Subcutaneous abdominal adipose tissue (tissue), 5 donors: Measurements from ENCODE around the gene FUBP3.

Experiments
- H3K27ac ChIP-seq: one replicate; pipeline ENCODE4 v1.7.0; 2013; ENCODE audit warnings: low read depth, mild to moderate bottlenecking, inconsistent platforms, low read length, moderate library complexity
- H3K27me3 ChIP-seq, 5 donors: one replicate each; pipeline ENCODE4 v1.7.0; 2013; ENCODE audit warnings: low read length in 5 of 5, inconsistent platforms in 1 of 5; ENCODE audit not compliant: control insufficient read depth in 5 of 5, insufficient read depth in 4 of 5
- H3K36me3 ChIP-seq, 5 donors: one replicate each; pipeline ENCODE4 v1.7.0; 2013; ENCODE audit warnings: low read length in 5 of 5; ENCODE audit not compliant: control insufficient read depth in 5 of 5, insufficient read depth in 5 of 5
- H3K4me1 ChIP-seq, 5 donors: one replicate each; pipeline ENCODE4 v1.7.0; 2013; ENCODE audit warnings: low read length in 5 of 5, mild to moderate bottlenecking in 3 of 5, moderate library complexity in 1 of 5; ENCODE audit not compliant: control insufficient read depth in 5 of 5, insufficient read depth in 5 of 5
- H3K4me3 ChIP-seq, 5 donors: one replicate each; pipeline ENCODE4 v1.7.0; 2013; ENCODE audit warnings: low read length in 5 of 5, low read depth in 1 of 5
- H3K9ac ChIP-seq, 5 donors: one replicate each; pipeline ENCODE4 v1.7.0; 2013; ENCODE audit warnings: low read length in 5 of 5, mild to moderate bottlenecking in 4 of 5, moderate library complexity in 3 of 5
- H3K9me3 ChIP-seq, 5 donors: one replicate each; pipeline ENCODE4 v1.7.0; 2013; ENCODE audit warnings: low read length in 5 of 5; ENCODE audit not compliant: control insufficient read depth in 5 of 5
- donor health status: healthy.
- donor health status: healthy.
- donor health status: healthy.
- donor health status: healthy.
- donor health status: healthy.

FUBP3 gene

DNA sequence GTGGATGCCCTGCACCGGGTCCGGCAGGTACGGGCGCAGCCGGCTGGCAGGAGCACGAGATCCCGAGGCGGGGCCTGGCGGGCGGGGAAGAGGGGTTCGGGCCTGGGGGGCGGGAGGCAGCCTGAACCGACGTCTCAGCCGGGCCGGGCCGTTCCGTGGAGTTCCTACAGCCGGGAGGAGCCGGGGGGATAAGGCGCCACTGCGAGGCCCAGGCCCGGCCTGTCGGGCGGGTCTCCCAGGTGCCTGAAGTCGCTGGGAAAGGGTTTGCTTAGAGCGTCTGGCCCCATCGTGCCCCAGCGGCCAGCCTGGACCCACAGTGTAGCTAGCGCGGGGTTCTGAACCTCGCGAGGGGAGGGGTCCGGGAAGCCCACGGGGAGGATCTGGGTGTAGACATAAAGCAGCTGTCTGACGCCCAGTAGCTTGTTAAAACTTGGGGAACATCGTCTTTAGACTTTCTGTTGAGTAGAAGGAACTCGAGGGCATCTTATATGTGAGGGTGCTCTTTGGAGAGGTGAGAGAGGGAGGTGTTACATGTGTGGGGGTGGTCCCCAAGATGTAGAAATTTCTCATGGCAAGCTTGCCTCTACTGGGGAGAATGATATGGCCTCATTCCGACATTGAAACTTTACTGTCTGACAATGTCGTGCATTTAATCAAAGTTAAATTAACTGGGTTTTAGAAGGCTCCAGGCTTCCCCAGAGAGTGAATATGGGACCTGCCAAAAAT lies 524 bp downstream of the FUBP3 start:
- Histone ChIP-seq H3K36me3 (peaks cover 0 to 9% (median 4%) of the 10 kb centered on the region in 5 donors), H3K4me3 (peak overlapping the region; percentile 84 to 95 (median 93)), H3K27ac (peak overlapping the region; percentile 42), H3K4me1 (peaks cover 0 to 31% (median 27%) of the 10 kb centered on the region in 5 donors), H3K9me3 (no peaks in the 10 kb centered on the region), H3K9ac (peak overlapping the region; percentile 76 to 98 (median 93)), H3K27me3 (no peaks in the 10 kb centered on the region)

DNA sequence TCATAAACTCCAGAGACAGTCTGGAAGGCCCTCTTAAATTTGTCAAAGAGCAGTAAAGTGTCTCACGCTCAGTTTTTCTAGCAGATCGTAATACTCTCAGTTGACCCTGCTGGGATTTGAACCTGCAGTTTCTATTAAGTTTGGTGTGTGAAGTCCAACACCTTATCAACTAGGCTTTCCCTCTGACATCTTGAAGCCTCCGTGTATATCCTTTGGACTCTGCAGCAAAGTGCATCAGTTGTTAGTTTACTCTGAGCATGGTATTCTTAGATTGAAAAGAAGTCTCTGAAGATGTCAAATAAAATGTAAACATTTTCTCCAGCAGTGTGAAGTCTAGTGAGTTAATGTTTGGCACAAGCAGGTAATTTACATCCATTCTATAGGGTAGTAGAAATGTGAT lies 2.4 kb downstream of the FUBP3 start:
- Histone ChIP-seq H3K4me1 (peaks cover 0 to 31% (median 27%) of the 10 kb centered on the region in 5 donors), H3K27me3 (no peaks in the 10 kb centered on the region), H3K4me3 (no peak overlapping the region)

DNA sequence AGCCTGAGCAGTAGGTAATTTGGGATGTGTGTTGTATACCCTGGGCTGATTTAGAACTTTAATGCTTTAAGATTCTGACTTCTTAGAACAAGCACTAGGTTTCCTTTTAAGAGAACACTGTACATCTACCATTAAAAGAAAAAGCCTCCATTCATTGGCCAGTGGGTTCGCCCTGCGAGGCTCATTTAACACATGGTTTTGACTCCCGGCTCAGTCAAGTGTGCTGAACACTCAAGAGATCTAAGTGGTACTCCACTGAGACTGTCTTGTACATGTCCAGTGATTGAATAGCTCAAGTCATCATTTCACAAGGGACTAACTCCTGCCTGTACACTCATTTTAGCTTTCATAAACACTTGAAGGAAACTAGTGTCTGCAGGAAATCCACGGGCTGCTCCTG lies 3.9 kb downstream of the FUBP3 start:
- peaks cover 0 to 27% (median 25%) of the 10 kb centered on the region in 5 donors for H3K4me1 ChIP-seq
- H3K4me3 ChIP-seq: no peak overlapping the region
- no peak overlapping the region for H3K27ac ChIP-seq
- no peak overlapping the region for H3K9ac ChIP-seq
- peaks cover 3 to 9% (median 8%) of the 10 kb centered on the region in 5 donors for H3K36me3 ChIP-seq
- no peaks in the 10 kb centered on the region for H3K9me3 ChIP-seq
- no peaks in the 10 kb centered on the region for H3K27me3 ChIP-seq

More for the DNA sequence above, 2.4 kb downstream of the FUBP3 start:
- no peaks in the 10 kb centered on the region for H3K9me3 ChIP-seq
- no peak overlapping the region for H3K27ac ChIP-seq
- H3K36me3 ChIP-seq: peaks cover 0 to 9% (median 4%) of the 10 kb centered on the region in 5 donors
- H3K9ac ChIP-seq: no peak overlapping the region

GRCh38 chr9:130587921-130588320 lies 8.5 kb downstream of the FUBP3 start:
- no peaks in the 10 kb centered on the region for H3K9me3 ChIP-seq
- H3K4me1 ChIP-seq: peaks cover 0 to 4% (median 0%) of the 10 kb centered on the region in 5 donors
- H3K9ac ChIP-seq: no peak overlapping the region
- H3K27ac ChIP-seq: no peak overlapping the region
- no peak overlapping the region for H3K4me3 ChIP-seq
- H3K36me3 ChIP-seq: peaks cover 0 to 10% (median 6%) of the 10 kb centered on the region in 5 donors
- H3K27me3 ChIP-seq: no peaks in the 10 kb centered on the region

GRCh38 chr9:130588416-130588815 lies 9.0 kb downstream of the FUBP3 start:
- no peaks in the 10 kb centered on the region for H3K9me3 ChIP-seq
- H3K36me3 ChIP-seq: peaks cover 0 to 15% (median 5%) of the 10 kb centered on the region in 5 donors
- H3K4me1 ChIP-seq: peaks cover 0 to 4% (median 0%) of the 10 kb centered on the region in 5 donors
- H3K27me3 ChIP-seq: no peaks in the 10 kb centered on the region
- no peak overlapping the region for H3K4me3 ChIP-seq
- peak overlapping the region in 1 of 5 donors; percentile 38 for H3K9ac ChIP-seq
- no peak overlapping the region for H3K27ac ChIP-seq

- Histone ChIP-seq H3K27ac (no peak overlapping the region), H3K9ac (no peak overlapping the region), H3K27me3 (no peaks in the 10 kb centered on the region), H3K4me1 (peaks cover 0 to 4% (median 0%) of the 10 kb centered on the region in 5 donors), H3K9me3 (no peaks in the 10 kb centered on the region), H3K36me3 (peaks cover 0 to 17% (median 3%) of the 10 kb centered on the region in 5 donors), H3K4me3 (no peak overlapping the region)
Measured at GRCh38 chr9:130589754-130590153, 10.4 kb downstream of the FUBP3 start.

DNA sequence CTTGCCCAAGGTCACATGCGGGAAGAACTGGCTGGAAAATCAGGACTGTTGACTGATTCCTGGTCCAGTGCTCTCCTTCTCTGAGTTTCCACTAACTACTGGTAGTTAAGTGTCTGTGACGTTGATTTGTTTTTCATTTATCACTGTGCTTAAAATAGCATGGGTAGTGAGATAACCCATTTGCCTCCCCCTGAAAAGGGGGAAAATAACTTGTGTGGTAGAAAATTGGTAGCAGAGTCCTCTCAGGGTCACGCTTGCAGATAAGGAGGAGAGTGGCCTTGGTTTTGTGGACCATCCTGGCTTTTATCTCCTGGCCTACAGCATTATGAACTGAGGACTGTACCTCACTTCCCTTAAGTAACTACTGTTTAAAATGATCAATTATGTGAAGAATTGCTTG lies 10.9 kb downstream of the FUBP3 start:
- H3K4me1 ChIP-seq: peaks cover 0 to 4% (median 0%) of the 10 kb centered on the region in 5 donors
- no peaks in the 10 kb centered on the region for H3K27me3 ChIP-seq
- H3K27ac ChIP-seq: no peak overlapping the region
- peaks cover 0 to 17% (median 3%) of the 10 kb centered on the region in 5 donors for H3K36me3 ChIP-seq
- no peaks in the 10 kb centered on the region for H3K9me3 ChIP-seq
- no peak overlapping the region for H3K9ac ChIP-seq
- no peak overlapping the region for H3K4me3 ChIP-seq

DNA sequence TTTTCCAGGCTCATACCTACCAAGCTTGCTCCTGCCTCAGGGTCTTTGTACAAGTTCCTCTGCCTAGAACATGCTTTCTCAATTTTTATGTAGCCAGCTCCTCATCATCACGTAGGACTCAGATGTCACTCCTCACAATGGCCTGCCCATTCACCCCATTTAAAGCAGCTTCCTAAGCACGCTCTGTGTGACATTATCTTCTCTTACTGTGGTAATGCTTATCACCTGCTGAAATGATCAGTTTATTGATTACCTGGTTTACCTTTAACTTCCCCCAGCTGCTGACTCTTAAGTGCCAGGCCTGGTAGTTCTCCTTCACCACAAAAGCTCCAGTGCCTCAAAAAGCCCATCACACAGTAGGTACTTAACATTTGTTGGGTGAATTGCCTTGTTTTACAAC lies 13.6 kb downstream of the FUBP3 start:
- Histone ChIP-seq H3K4me1 (peaks cover 0 to 13% (median 10%) of the 10 kb centered on the region in 5 donors), H3K36me3 (peaks cover 9 to 36% (median 16%) of the 10 kb centered on the region in 5 donors), H3K9me3 (no peaks in the 10 kb centered on the region), H3K27me3 (no peaks in the 10 kb centered on the region), H3K4me3 (no peak overlapping the region), H3K27ac (no peak overlapping the region), H3K9ac (no peak overlapping the region)

DNA sequence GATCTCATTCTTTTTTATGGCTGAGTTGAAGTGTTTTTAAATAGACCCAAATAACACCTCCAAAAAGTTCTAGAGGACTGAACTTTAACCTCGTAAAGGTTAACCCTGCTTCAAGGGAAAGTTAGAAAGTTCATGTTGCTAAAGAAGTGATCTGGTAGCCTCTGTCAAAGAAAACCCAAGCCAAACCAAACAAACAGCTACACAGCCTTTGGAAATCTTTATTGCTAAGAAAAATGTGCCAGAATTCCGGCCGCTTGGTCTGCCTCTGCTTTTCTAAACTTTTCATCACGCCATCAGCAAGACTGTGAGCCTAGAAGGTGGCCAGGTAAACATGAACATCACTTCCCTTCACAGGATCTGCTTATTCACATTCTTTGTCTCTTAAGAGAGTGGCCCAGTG lies 17.9 kb downstream of the FUBP3 start:
- H3K36me3 ChIP-seq: peaks cover 12 to 59% (median 29%) of the 10 kb centered on the region in 5 donors
- H3K4me1 ChIP-seq: peaks cover 0 to 19% (median 10%) of the 10 kb centered on the region in 5 donors
- H3K4me3 ChIP-seq: no peak overlapping the region
- peak overlapping the region; percentile 22 for H3K27ac ChIP-seq
- no peaks in the 10 kb centered on the region for H3K27me3 ChIP-seq
- no peak overlapping the region for H3K9ac ChIP-seq
- no peaks in the 10 kb centered on the region for H3K9me3 ChIP-seq

GRCh38 chr9:130598188-130598587 lies 18.8 kb downstream of the FUBP3 start:
- Histone ChIP-seq H3K4me3 (peak overlapping the region in 1 of 5 donors; percentile 4), H3K27me3 (no peaks in the 10 kb centered on the region), H3K27ac (peak overlapping the region; percentile 22), H3K36me3 (peaks cover 12 to 57% (median 28%) of the 10 kb centered on the region in 5 donors), H3K9ac (peak overlapping the region in 1 of 5 donors; percentile 56), H3K9me3 (no peaks in the 10 kb centered on the region), H3K4me1 (peaks cover 0 to 19% (median 10%) of the 10 kb centered on the region in 5 donors)
